Activated naive CD8-positive, alpha-beta T cell treated with anti-CD3 and anti-CD28 coated beads for 36 hours (primary cell): ENCODE results near the gene TBC1D9. TPM values are rescaled to one million over a fixed set of nuclear protein-coding genes. Genes with fewer than 3 reads are reported as not detected.

Experiments used
- DNase-seq: peaks from one replicate; pipeline ENCODE4 v3.0.0; 2021
- H3K27ac Mint-ChIP-seq: one replicate; pipeline ENCODE4 v1.8.0; 2022; ENCODE audit warnings: mild to moderate bottlenecking, moderate library complexity, mixed read lengths
- H3K27me3 Mint-ChIP-seq: one replicate; pipeline ENCODE4 v1.8.0; 2022; ENCODE audit warnings: mild to moderate bottlenecking, mixed read lengths
- H3K36me3 Mint-ChIP-seq: one replicate; pipeline ENCODE4 v1.8.0; 2021; ENCODE audit warnings: mild to moderate bottlenecking, mixed read lengths
- H3K4me1 Mint-ChIP-seq: one replicate; pipeline ENCODE4 v1.8.0; 2021; ENCODE audit warnings: mixed read lengths
- H3K4me3 Mint-ChIP-seq: one replicate; pipeline ENCODE4 v1.8.0; 2022; ENCODE audit warnings: mild to moderate bottlenecking, moderate library complexity, mixed read lengths
- H3K9me3 Mint-ChIP-seq: one replicate; pipeline ENCODE4 v1.8.0; 2022; ENCODE audit warnings: mixed read lengths
- total RNA-seq, 2 experiments: library from RNA; stranded (reverse); gene quantifications; one replicate each; pipeline ENCODE4 v1.2.3, GENCODE V29; 2021

TBC1D9 gene
- total RNA-seq, 2 experiments from 2014 or later = 0.04 to 0.06 TPM

DNA sequence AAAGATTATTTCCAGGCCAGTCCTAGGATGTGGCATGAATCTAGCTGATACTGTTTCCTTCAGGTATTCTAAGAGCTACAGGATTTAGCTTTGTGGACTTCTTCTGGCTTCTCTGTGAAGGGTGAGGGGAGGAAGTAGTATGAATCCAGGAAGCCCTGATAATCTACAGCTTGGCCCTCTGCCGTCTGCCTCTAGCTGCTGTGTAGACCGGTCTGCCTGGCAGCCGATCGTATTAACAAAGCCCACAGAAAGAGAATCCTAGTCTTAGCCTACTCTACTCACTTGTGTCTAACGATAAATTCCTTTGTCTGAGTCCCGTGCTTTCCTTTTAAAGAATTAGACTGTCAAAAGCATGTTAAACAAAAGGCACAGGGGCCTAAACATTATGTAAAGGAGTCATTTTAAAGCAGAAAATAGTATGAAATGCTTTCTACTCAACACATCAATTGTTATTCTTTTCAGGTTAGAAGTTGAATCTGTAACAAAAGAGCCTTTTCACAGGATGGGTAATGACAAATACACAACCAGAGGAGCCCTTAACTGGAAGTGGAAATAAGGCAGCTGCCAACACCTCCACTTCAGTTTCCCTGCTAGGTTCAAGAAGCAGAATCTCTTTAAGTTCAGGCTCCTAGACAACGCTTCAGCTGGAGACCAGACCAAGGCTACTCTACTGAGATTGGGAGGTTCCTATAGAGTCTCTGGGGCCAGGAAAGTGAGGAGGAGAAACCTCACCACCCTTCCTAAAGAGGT lies 138.5 kb downstream of the TBC1D9 start:
- no peaks in the 10 kb centered on the region for H3K27me3 Mint-ChIP-seq
- H3K4me1 Mint-ChIP-seq = no peaks in the 10 kb centered on the region
- H3K36me3 Mint-ChIP-seq = no peaks in the 10 kb centered on the region
- no peaks in the 10 kb centered on the region for H3K9me3 Mint-ChIP-seq
- no peak overlapping the region for H3K27ac Mint-ChIP-seq
- H3K4me3 Mint-ChIP-seq = no peak overlapping the region
- DNase-seq = no peak

DNA sequence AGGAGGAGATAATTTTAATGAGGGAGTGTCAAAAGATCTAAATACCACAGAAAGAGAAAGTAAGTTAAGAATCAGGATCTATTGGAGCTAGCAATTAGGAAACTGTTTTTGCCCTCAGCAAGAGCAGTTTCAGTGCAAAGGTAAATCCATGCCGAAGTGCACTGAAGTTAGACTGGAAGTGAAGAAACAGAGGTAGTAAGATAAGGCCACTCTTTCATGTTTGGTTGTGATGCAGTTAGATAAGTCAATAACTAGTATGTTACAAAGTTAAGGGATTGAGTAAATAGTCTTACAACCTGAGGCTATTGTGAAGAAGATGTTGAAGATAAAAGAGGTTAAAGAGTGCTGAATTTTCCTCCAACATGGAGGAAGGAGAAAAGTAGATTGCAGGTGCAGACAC lies 140.7 kb downstream of the TBC1D9 start:
- Mint-ChIP-seq H3K27me3 (no peaks in the 10 kb centered on the region), H3K9me3 (no peaks in the 10 kb centered on the region), H3K27ac (no peak overlapping the region), H3K36me3 (no peaks in the 10 kb centered on the region), H3K4me1 (peaks cover 3% of the 10 kb centered on the region), H3K4me3 (no peak overlapping the region)
- no peak for DNase-seq

- H3K27me3 Mint-ChIP-seq = peaks cover 6% of the 10 kb centered on the region
- no peak for DNase-seq
- peaks cover 5% of the 10 kb centered on the region for H3K4me1 Mint-ChIP-seq
- H3K4me3 Mint-ChIP-seq = no peak overlapping the region
- H3K27ac Mint-ChIP-seq = no peak overlapping the region
- H3K9me3 Mint-ChIP-seq = no peaks in the 10 kb centered on the region
- no peaks in the 10 kb centered on the region for H3K36me3 Mint-ChIP-seq
Observed at GRCh38 chr4:140612357-140612756, 143.8 kb downstream of the TBC1D9 start.

GRCh38 chr4:140611854-140612253 lies 144.3 kb downstream of the TBC1D9 start:
- Mint-ChIP-seq H3K4me1 (peaks cover 5% of the 10 kb centered on the region), H3K36me3 (no peaks in the 10 kb centered on the region), H3K4me3 (no peak overlapping the region), H3K9me3 (no peaks in the 10 kb centered on the region), H3K27ac (no peak overlapping the region), H3K27me3 (peaks cover 7% of the 10 kb centered on the region)
- DNase-seq = no peak

GRCh38 chr4:140609548-140610425 lies 146.4 kb downstream of the TBC1D9 start:
- Mint-ChIP-seq H3K9me3 (no peaks in the 10 kb centered on the region), H3K4me3 (no peak overlapping the region), H3K36me3 (no peaks in the 10 kb centered on the region), H3K27ac (no peak overlapping the region), H3K27me3 (peaks cover 7% of the 10 kb centered on the region), H3K4me1 (peaks cover 5% of the 10 kb centered on the region)
- no peak for DNase-seq

GRCh38 chr4:140607852-140608251 lies 148.3 kb downstream of the TBC1D9 start:
- Mint-ChIP-seq H3K36me3 (no peaks in the 10 kb centered on the region), H3K4me3 (no peak overlapping the region), H3K4me1 (peaks cover 5% of the 10 kb centered on the region), H3K27me3 (peaks cover 7% of the 10 kb centered on the region), H3K27ac (no peak overlapping the region), H3K9me3 (no peaks in the 10 kb centered on the region)
- no peak for DNase-seq

- no peaks in the 10 kb centered on the region for H3K36me3 Mint-ChIP-seq
- H3K27ac Mint-ChIP-seq = no peak overlapping the region
- H3K27me3 Mint-ChIP-seq = peaks cover 11% of the 10 kb centered on the region
- no peak overlapping the region for H3K4me3 Mint-ChIP-seq
- H3K4me1 Mint-ChIP-seq = no peaks in the 10 kb centered on the region
- H3K9me3 Mint-ChIP-seq = no peaks in the 10 kb centered on the region
- no peak for DNase-seq
Observed at GRCh38 chr4:140604544-140604943, 151.6 kb downstream of the TBC1D9 start.

- H3K9me3 Mint-ChIP-seq = no peaks in the 10 kb centered on the region
- no peaks in the 10 kb centered on the region for H3K36me3 Mint-ChIP-seq
- no peak overlapping the region for H3K27ac Mint-ChIP-seq
- DNase-seq = no peak
- no peak overlapping the region for H3K4me3 Mint-ChIP-seq
- H3K4me1 Mint-ChIP-seq = no peaks in the 10 kb centered on the region
- peaks cover 12% of the 10 kb centered on the region for H3K27me3 Mint-ChIP-seq
Observed at GRCh38 chr4:140603286-140603685, 152.9 kb downstream of the TBC1D9 start.

- Mint-ChIP-seq H3K4me1 (no peaks in the 10 kb centered on the region), H3K27ac (no peak overlapping the region), H3K4me3 (no peak overlapping the region), H3K9me3 (no peaks in the 10 kb centered on the region), H3K27me3 (peaks cover 16% of the 10 kb centered on the region), H3K36me3 (no peaks in the 10 kb centered on the region)
- no peak for DNase-seq
Observed at GRCh38 chr4:140602714-140603113, 153.5 kb downstream of the TBC1D9 start.

DNA sequence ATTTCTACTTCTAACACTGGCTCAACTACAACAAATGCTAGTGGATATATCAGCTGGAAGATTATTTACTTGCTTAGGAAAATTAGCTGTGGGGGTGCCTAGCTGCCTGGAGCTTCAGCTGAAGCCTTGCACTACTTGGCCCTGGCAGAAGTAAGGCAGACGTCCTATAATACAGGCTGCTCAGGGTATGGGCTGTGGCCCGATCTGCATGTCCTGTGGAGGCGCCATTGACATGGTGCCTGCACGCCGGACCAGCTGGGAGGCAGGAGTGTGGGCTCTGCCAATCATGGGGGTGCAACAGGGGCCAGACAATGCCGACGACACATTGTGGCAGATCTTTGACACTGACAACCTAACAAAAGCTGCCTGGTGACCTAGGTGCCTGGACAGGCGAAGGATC lies 155.8 kb downstream of the TBC1D9 start:
- no peak overlapping the region for H3K27ac Mint-ChIP-seq
- H3K36me3 Mint-ChIP-seq = no peaks in the 10 kb centered on the region
- no peaks in the 10 kb centered on the region for H3K4me1 Mint-ChIP-seq
- H3K27me3 Mint-ChIP-seq = peaks cover 14% of the 10 kb centered on the region
- H3K9me3 Mint-ChIP-seq = no peaks in the 10 kb centered on the region
- no peak overlapping the region for H3K4me3 Mint-ChIP-seq
- DNase-seq = no peak

GRCh38 chr4:140595065-140595464 lies 161.1 kb downstream of the TBC1D9 start:
- Mint-ChIP-seq H3K9me3 (no peaks in the 10 kb centered on the region), H3K27me3 (peaks cover 40% of the 10 kb centered on the region), H3K4me1 (no peaks in the 10 kb centered on the region), H3K27ac (no peak overlapping the region), H3K4me3 (no peak overlapping the region), H3K36me3 (no peaks in the 10 kb centered on the region)
- DNase-seq = no peak

GRCh38 chr4:140584439-140584838 lies 171.7 kb downstream of the TBC1D9 start:
- Mint-ChIP-seq H3K36me3 (no peaks in the 10 kb centered on the region), H3K4me3 (no peak overlapping the region), H3K9me3 (no peaks in the 10 kb centered on the region), H3K4me1 (no peaks in the 10 kb centered on the region), H3K27ac (no peak overlapping the region), H3K27me3 (peaks cover 24% of the 10 kb centered on the region)
- DNase-seq = no peak

DNA sequence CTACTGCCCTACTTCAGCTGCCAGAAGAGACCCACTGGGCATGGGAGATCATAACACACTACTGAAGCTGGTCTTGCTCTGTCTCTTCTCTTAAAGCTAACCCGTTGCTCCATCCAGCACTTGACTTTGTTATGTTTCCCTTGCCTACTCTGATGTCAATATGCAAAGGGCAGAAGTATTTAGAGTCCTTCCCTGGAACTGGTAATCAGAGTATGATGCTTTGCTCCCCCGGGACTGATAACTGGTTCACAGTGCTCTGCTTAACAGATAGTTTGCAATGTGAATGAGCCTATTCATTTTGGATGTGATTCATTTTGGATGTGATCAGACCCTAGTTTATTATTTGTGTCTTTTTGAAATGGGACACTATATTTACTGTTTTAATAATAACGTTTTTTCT lies 175.1 kb downstream of the TBC1D9 start:
- H3K27me3 Mint-ChIP-seq = peaks cover 51% of the 10 kb centered on the region
- no peak overlapping the region for H3K27ac Mint-ChIP-seq
- no peaks in the 10 kb centered on the region for H3K36me3 Mint-ChIP-seq
- no peaks in the 10 kb centered on the region for H3K9me3 Mint-ChIP-seq
- no peak overlapping the region for H3K4me3 Mint-ChIP-seq
- no peak for DNase-seq
- no peaks in the 10 kb centered on the region for H3K4me1 Mint-ChIP-seq

DNA sequence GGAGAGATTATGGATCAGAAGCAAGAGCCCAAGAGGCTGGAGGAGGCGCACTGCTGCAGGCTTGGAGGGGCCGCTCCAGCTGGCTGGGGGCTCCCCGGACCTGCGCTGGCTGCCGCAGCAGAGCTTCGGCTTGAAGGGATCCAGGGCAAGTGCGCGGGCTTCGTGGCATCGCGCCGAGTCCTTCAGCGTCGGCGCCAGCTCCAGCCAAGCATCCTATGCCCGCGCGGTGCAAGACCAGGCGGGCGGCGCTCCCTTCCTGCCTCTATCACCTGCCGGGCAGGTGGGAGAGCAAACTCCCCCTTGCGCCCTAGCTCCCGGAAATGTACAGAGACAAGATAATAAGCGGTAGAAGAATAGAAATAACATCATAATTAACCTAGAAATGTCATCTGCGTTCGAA lies 176.9 kb downstream of the TBC1D9 start:
- Mint-ChIP-seq H3K36me3 (no peaks in the 10 kb centered on the region), H3K4me1 (no peaks in the 10 kb centered on the region), H3K9me3 (no peaks in the 10 kb centered on the region), H3K27me3 (peaks cover 54% of the 10 kb centered on the region), H3K4me3 (no peak overlapping the region), H3K27ac (no peak overlapping the region)
- no peak for DNase-seq

DNA sequence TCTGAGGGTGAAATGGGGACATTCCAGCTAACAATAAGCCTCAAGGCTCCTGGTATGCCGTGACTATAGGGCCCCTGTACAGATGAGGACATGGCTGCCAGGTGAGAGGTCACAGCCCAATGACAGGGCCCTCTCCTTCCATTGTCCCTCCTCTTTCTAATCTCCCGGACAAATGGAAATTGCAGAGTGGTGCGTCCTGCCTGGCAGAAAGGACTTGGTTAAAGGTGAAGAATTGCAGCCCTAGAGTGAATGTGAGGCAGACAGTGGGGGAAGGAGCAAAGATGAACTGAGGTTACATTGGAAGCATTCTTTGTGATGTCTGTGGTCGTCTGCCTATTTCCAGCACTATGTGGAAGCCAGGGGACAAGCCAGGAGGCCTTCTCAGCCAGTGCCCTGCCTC lies 180.7 kb downstream of the TBC1D9 start:
- no peak overlapping the region for H3K4me3 Mint-ChIP-seq
- H3K27me3 Mint-ChIP-seq = peaks cover 75% of the 10 kb centered on the region
- H3K27ac Mint-ChIP-seq = no peak overlapping the region
- H3K4me1 Mint-ChIP-seq = no peaks in the 10 kb centered on the region
- peaks cover 15% of the 10 kb centered on the region for H3K9me3 Mint-ChIP-seq
- DNase-seq = no peak
- peaks cover 10% of the 10 kb centered on the region for H3K36me3 Mint-ChIP-seq

DNA sequence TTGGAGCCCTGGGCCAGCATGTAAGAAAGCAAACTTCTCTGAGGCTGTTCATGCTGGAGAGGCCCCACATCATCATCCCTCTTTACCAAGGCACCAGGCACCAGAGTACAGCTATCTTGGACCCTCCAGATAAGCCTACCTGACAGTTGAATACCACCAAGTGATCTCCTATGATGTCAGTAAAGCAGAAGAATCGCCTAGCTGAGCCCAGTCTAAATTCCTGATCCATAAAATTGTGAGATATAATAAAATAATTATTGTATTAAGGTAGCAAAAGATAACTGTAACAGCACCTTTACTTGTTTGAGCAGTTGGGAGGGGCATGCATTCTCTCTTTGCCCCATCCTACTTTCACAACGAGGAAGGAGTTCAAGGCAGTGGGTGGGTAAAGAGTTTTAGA lies 184.6 kb downstream of the TBC1D9 start:
- H3K4me1 Mint-ChIP-seq = peaks cover 15% of the 10 kb centered on the region
- H3K27me3 Mint-ChIP-seq = peaks cover 76% of the 10 kb centered on the region
- no peak overlapping the region for H3K27ac Mint-ChIP-seq
- DNase-seq = no peak
- H3K9me3 Mint-ChIP-seq = peaks cover 16% of the 10 kb centered on the region
- H3K36me3 Mint-ChIP-seq = peaks cover 11% of the 10 kb centered on the region
- H3K4me3 Mint-ChIP-seq = no peak overlapping the region
